Ovary (tissue), 3 donors: ENCODE results near the gene STARD4.

Source experiments
- POLR2A ChIP-seq: fragments of 450-650 bp; IDR thresholded peaks from one replicate; pipeline ENCODE4 v1.6.1; 2017; ENCODE audit warnings: antibody characterized with exemption, mild to moderate bottlenecking, moderate library complexity
- TF ChIP-seq, protein P1 (sequence below), 3 donors: fragments of 450-650 bp in 2 of 3; fragments of 200-600 bp in 1 of 3; IDR thresholded peaks; one replicate each; pipeline versions ENCODE4 v1.5.1 to v1.8.0; 2016 to 2022; ENCODE audit warnings: antibody characterized with exemption in 3 of 3, mild to moderate bottlenecking in 1 of 3
- donor health status: DM: no; HTN: no; CAD: no.

DNA sequence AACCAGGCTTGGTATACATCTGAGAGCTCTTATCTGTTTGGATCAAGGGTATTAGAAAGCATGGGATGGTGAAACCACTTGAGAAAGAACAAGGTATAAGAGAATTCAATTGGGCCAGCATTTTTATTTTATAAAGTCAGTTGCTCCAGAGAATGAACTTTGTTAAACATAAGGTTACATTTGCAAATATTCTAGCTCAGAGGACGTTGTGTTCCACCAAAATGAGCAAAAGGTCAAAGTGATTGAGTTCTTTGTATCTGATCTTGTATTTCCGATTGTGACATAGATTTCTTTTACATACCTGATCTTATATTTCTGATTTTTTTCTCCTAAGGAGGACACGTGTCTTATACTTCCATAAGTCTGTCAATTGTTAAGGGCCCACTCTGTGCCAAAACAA, 8.6 kb upstream of the STARD4 start:
- TF ChIP-seq, protein P1, sequence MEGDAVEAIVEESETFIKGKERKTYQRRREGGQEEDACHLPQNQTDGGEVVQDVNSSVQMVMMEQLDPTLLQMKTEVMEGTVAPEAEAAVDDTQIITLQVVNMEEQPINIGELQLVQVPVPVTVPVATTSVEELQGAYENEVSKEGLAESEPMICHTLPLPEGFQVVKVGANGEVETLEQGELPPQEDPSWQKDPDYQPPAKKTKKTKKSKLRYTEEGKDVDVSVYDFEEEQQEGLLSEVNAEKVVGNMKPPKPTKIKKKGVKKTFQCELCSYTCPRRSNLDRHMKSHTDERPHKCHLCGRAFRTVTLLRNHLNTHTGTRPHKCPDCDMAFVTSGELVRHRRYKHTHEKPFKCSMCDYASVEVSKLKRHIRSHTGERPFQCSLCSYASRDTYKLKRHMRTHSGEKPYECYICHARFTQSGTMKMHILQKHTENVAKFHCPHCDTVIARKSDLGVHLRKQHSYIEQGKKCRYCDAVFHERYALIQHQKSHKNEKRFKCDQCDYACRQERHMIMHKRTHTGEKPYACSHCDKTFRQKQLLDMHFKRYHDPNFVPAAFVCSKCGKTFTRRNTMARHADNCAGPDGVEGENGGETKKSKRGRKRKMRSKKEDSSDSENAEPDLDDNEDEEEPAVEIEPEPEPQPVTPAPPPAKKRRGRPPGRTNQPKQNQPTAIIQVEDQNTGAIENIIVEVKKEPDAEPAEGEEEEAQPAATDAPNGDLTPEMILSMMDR (IDR thresholded peaks at IDR 0.05) = no peak
- no peak for TF ChIP-seq POLR2A
